Mucosa of rectum (tissue), 2 donors: ENCODE results near the gene TOR1B.
A peak's percentile ranks its signal among the peaks of the same experiment; 100 is the strongest.
"Not testable (repeated sequence)": the region's sequence is repeated elsewhere in the genome, so short reads cannot be mapped to it uniquely, and the experiment has no call there.

ENCODE experiments used
- H3K27ac ChIP-seq, 2 donors: one replicate each; pipeline ENCODE4 v1.7.0; 2013; ENCODE audit warnings: inconsistent platforms in 2 of 2, low read depth in 2 of 2, low read length in 2 of 2
- H3K27me3 ChIP-seq, 2 donors: one replicate each; pipeline ENCODE4 v1.7.0; 2013; ENCODE audit warnings: low read length in 2 of 2; ENCODE audit not compliant: control insufficient read depth in 2 of 2, insufficient read depth in 2 of 2
- H3K36me3 ChIP-seq, 2 donors: one replicate each; pipeline ENCODE4 v1.7.0; 2013; ENCODE audit warnings: low read length in 2 of 2; ENCODE audit not compliant: control insufficient read depth in 2 of 2, insufficient read depth in 2 of 2
- H3K4me1 ChIP-seq, 2 donors: one replicate each; pipeline ENCODE4 v1.7.0; 2013; ENCODE audit warnings: low read length in 2 of 2, mild to moderate bottlenecking in 1 of 2; ENCODE audit not compliant: control insufficient read depth in 2 of 2, insufficient read depth in 2 of 2
- H3K4me3 ChIP-seq, 2 donors: one replicate each; pipeline ENCODE4 v1.7.0; 2013; ENCODE audit warnings: low read length in 2 of 2
- H3K9ac ChIP-seq, 2 donors: one replicate each; pipeline ENCODE4 v1.7.0; 2013; ENCODE audit warnings: low read length in 2 of 2, low read depth in 1 of 2, mild to moderate bottlenecking in 1 of 2
- H3K9me3 ChIP-seq, 2 donors: one replicate each; pipeline ENCODE4 v1.7.0; 2013; ENCODE audit warnings: low read length in 2 of 2; ENCODE audit not compliant: control insufficient read depth in 2 of 2
- donor health status: healthy.
- donor health status: Normal muscosa, but diverticular disease.

TOR1B gene

GRCh38 chr9:129776096-129776495, 26.9 kb upstream of the TOR1B start:
- not testable (repeated sequence) for H3K27me3 ChIP-seq, H3K9ac ChIP-seq, H3K4me1 ChIP-seq, H3K4me3 ChIP-seq, H3K36me3 ChIP-seq, H3K9me3 ChIP-seq
- peak overlapping the region; percentile 72 to 77 for H3K27ac ChIP-seq

DNA sequence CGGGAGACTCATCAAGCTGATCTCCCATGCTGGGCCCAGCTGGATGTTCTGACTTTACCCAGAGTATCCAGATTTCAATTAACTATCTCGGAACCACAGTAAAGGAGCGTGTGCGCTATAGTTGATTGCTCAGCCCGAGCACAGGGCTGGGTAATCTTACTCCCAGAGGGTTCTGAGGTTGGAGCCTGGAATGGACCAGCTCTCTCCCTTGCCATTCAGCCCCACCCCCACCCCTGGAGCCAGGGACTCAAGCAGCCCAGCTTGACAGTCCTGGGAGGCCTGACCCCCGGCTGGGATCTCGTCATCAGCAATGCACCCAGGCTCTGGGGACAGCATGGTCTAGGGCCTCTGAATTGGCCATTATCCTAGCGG, 26.4 kb upstream of the TOR1B start:
- Histone ChIP-seq H3K27ac (peak overlapping the region; percentile 72 to 77), H3K4me1 (peaks cover 5 to 9% of the 10 kb centered on the region in 2 donors), H3K4me3 (peak overlapping the region in 1 of 2 donors; percentile 17), H3K27me3 (no peaks in the 10 kb centered on the region), H3K36me3 (no peaks in the 10 kb centered on the region), H3K9ac (peak overlapping the region in 1 of 2 donors; percentile 53), H3K9me3 (no peaks in the 10 kb centered on the region)

GRCh38 chr9:129776938-129777768, 25.8 kb upstream of the TOR1B start:
- peak overlapping the region; percentile 72 to 77 for H3K27ac ChIP-seq
- H3K4me1 ChIP-seq, result peaks cover 5 to 9% of the 10 kb centered on the region in 2 donors
- H3K4me3 ChIP-seq, result peak overlapping the region in 1 of 2 donors; percentile 17
- H3K9ac ChIP-seq, result peak overlapping the region in 1 of 2 donors; percentile 53
- no peaks in the 10 kb centered on the region for H3K9me3 ChIP-seq
- H3K27me3 ChIP-seq, result no peaks in the 10 kb centered on the region
- no peaks in the 10 kb centered on the region for H3K36me3 ChIP-seq

DNA sequence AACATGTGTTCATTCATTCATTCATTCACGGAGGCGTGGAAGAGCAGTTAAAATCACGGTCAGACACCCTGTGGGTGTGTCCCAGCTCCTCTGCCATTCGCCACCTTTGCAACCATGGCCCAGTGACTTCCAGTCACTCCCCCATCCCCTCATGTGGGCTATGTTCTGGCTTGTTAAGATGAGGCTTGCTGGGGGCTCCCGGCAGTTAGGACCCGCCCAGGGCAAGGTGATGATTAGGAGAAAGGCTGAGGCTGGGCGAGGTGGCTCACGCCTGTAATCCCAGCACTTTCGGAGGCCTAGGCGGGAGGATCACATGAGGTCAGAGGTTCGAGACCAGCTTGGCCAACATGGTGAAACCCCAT, 25.2 kb upstream of the TOR1B start:
- peaks cover 5 to 9% of the 10 kb centered on the region in 2 donors for H3K4me1 ChIP-seq
- H3K36me3 ChIP-seq, result no peaks in the 10 kb centered on the region
- peak overlapping the region in 1 of 2 donors; percentile 8 for H3K9ac ChIP-seq
- no peak overlapping the region for H3K4me3 ChIP-seq
- H3K27ac ChIP-seq, result peak overlapping the region in 1 of 2 donors; percentile 11
- no peaks in the 10 kb centered on the region for H3K9me3 ChIP-seq
- no peaks in the 10 kb centered on the region for H3K27me3 ChIP-seq

- Histone ChIP-seq H3K27ac (no peak overlapping the region), H3K4me3 (no peak overlapping the region), H3K4me1 (peaks cover 5 to 9% of the 10 kb centered on the region in 2 donors)
Observed at GRCh38 chr9:129778469-129778868, 24.5 kb upstream of the TOR1B start.

GRCh38 chr9:129779560-129780190, 23.3 kb upstream of the TOR1B start:
- Histone ChIP-seq H3K27me3 (no peaks in the 10 kb centered on the region), H3K9me3 (no peaks in the 10 kb centered on the region), H3K4me3 (no peak overlapping the region), H3K4me1 (peaks cover 5 to 9% of the 10 kb centered on the region in 2 donors), H3K9ac (no peak overlapping the region), H3K36me3 (no peaks in the 10 kb centered on the region), H3K27ac (no peak overlapping the region)

More at GRCh38 chr9:129778469-129778868, 24.5 kb upstream of the TOR1B start:
- Histone ChIP-seq H3K36me3 (no peaks in the 10 kb centered on the region), H3K9ac (no peak overlapping the region), H3K9me3 (no peaks in the 10 kb centered on the region), H3K27me3 (no peaks in the 10 kb centered on the region)

- H3K4me1 ChIP-seq, result peaks cover 5 to 9% of the 10 kb centered on the region in 2 donors
- H3K4me3 ChIP-seq, result no peak overlapping the region
- H3K27me3 ChIP-seq, result no peaks in the 10 kb centered on the region
- no peaks in the 10 kb centered on the region for H3K36me3 ChIP-seq
- no peak overlapping the region for H3K27ac ChIP-seq
- H3K9ac ChIP-seq, result no peak overlapping the region
- no peaks in the 10 kb centered on the region for H3K9me3 ChIP-seq
Observed at GRCh38 chr9:129781131-129781530, 21.9 kb upstream of the TOR1B start.

DNA sequence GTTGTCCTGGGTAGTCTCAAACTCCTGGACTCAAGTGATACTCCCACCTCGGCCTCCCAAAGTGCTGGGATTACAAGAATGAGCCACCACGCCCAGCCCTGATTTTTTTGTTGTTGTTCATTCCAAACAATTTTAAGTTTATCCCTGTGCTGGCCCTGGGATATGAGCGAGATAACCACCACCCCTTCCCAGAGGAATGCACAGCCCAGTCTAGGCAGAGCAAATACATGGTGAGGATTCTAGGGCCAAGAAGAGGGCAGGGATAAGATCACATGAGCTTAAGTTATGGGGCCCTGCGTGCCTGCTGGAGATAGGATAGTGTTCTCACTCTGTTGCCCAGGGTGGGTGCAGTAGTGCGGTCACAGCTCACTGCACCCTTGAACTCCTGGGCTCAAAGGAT, 21.0 kb upstream of the TOR1B start:
- no peaks in the 10 kb centered on the region for H3K9me3 ChIP-seq
- H3K4me3 ChIP-seq, result no peak overlapping the region
- no peaks in the 10 kb centered on the region for H3K36me3 ChIP-seq
- H3K9ac ChIP-seq, result no peak overlapping the region
- H3K27ac ChIP-seq, result no peak overlapping the region
- H3K4me1 ChIP-seq, result peaks cover 0 to 6% of the 10 kb centered on the region in 2 donors
- H3K27me3 ChIP-seq, result peaks cover 0 to 3% of the 10 kb centered on the region in 2 donors

- Histone ChIP-seq H3K27me3 (peaks cover 2 to 6% of the 10 kb centered on the region in 2 donors), H3K4me1 (no peaks in the 10 kb centered on the region), H3K27ac (no peak overlapping the region), H3K9ac (no peak overlapping the region), H3K36me3 (no peaks in the 10 kb centered on the region), H3K9me3 (no peaks in the 10 kb centered on the region), H3K4me3 (no peak overlapping the region)
Observed at GRCh38 chr9:129783516-129784361, 19.2 kb upstream of the TOR1B start.

GRCh38 chr9:129784970-129785369, 18.0 kb upstream of the TOR1B start:
- H3K9me3 ChIP-seq, H3K4me3 ChIP-seq, H3K9ac ChIP-seq, H3K27me3 ChIP-seq, H3K27ac ChIP-seq, H3K36me3 ChIP-seq, H3K4me1 ChIP-seq: not testable (repeated sequence)
